Osteocyte (in vitro differentiated cells): Measurements from ENCODE around the gene TMPRSS9. TPM values are rescaled to one million over a fixed set of nuclear protein-coding genes. Genes with fewer than 3 reads are reported as not detected.
A peak's percentile ranks its signal among the peaks of the same experiment; 100 is the strongest.

Experiments
- DNase-seq: peaks from one replicate; pipeline ENCODE4 v3.0.0; 2021; ENCODE audit warnings: mixed read lengths; ENCODE audit not compliant: unreplicated experiment; ENCODE audit errors: extremely low spot score
- H3K27ac Mint-ChIP-seq: one replicate; pipeline ENCODE4 v1.8.0; 2021; ENCODE audit warnings: mild to moderate bottlenecking, mixed read lengths; ENCODE audit not compliant: unreplicated experiment
- H3K27me3 Mint-ChIP-seq: one replicate; pipeline ENCODE4 v1.8.0; 2021; ENCODE audit warnings: mixed read lengths; ENCODE audit not compliant: unreplicated experiment
- H3K36me3 Mint-ChIP-seq: one replicate; pipeline ENCODE4 v1.8.0; 2021; ENCODE audit warnings: mixed read lengths; ENCODE audit not compliant: unreplicated experiment
- H3K4me1 Mint-ChIP-seq: one replicate; pipeline ENCODE4 v1.8.0; 2021; ENCODE audit warnings: mixed read lengths; ENCODE audit not compliant: unreplicated experiment
- H3K4me3 Mint-ChIP-seq: one replicate; pipeline ENCODE4 v1.8.0; 2021; ENCODE audit warnings: mild to moderate bottlenecking, moderate library complexity, mixed read lengths; ENCODE audit not compliant: unreplicated experiment
- H3K9me3 Mint-ChIP-seq: one replicate; pipeline ENCODE4 v1.8.0; 2021; ENCODE audit warnings: mixed read lengths; ENCODE audit not compliant: unreplicated experiment
- total RNA-seq: library from RNA; stranded (reverse); gene quantifications from 2 replicates; pipeline ENCODE4 v1.2.1, GENCODE V29; 2021
- TF ChIP-seq, protein P1 (sequence below): fragments of 200-600 bp; sonication (generic); IDR thresholded peaks from 2 replicates; pipeline ENCODE4 v1.5.0; 2021; ENCODE audit warnings: antibody characterized with exemption, mild to moderate bottlenecking, moderate library complexity

Gene TMPRSS9
- total RNA-seq, 1 donor from 2014 or later: 0.08 TPM

DNA sequence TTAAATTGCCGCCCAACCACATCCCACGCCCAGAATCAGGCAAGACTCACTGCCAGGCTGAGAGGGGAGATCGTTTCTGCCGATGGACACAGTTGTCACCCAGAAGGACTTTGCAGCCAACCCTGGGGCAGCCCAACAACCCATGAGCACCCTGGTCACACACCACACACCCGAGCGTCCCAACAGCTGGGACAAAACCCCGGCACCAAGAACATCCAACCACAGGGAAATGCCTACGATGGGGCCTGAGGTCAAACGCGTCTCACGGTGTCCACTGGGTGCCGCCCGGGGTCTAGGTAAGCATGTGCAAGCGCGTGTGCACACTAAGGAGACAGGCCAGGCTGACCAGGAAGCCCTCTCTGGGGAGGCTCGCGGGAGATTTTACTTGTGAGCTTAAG, 83.7 kb downstream of the TMPRSS9 start:
- no peaks in the 10 kb centered on the region for H3K4me1 Mint-ChIP-seq
- H3K36me3 Mint-ChIP-seq: peaks cover 6% of the 10 kb centered on the region
- H3K27ac Mint-ChIP-seq: no peak overlapping the region
- H3K9me3 Mint-ChIP-seq: no peaks in the 10 kb centered on the region
- H3K27me3 Mint-ChIP-seq: no peaks in the 10 kb centered on the region
- no peak overlapping the region for H3K4me3 Mint-ChIP-seq
- TF ChIP-seq, protein P1, sequence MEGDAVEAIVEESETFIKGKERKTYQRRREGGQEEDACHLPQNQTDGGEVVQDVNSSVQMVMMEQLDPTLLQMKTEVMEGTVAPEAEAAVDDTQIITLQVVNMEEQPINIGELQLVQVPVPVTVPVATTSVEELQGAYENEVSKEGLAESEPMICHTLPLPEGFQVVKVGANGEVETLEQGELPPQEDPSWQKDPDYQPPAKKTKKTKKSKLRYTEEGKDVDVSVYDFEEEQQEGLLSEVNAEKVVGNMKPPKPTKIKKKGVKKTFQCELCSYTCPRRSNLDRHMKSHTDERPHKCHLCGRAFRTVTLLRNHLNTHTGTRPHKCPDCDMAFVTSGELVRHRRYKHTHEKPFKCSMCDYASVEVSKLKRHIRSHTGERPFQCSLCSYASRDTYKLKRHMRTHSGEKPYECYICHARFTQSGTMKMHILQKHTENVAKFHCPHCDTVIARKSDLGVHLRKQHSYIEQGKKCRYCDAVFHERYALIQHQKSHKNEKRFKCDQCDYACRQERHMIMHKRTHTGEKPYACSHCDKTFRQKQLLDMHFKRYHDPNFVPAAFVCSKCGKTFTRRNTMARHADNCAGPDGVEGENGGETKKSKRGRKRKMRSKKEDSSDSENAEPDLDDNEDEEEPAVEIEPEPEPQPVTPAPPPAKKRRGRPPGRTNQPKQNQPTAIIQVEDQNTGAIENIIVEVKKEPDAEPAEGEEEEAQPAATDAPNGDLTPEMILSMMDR: no peak
- DNase-seq: no peak

DNA sequence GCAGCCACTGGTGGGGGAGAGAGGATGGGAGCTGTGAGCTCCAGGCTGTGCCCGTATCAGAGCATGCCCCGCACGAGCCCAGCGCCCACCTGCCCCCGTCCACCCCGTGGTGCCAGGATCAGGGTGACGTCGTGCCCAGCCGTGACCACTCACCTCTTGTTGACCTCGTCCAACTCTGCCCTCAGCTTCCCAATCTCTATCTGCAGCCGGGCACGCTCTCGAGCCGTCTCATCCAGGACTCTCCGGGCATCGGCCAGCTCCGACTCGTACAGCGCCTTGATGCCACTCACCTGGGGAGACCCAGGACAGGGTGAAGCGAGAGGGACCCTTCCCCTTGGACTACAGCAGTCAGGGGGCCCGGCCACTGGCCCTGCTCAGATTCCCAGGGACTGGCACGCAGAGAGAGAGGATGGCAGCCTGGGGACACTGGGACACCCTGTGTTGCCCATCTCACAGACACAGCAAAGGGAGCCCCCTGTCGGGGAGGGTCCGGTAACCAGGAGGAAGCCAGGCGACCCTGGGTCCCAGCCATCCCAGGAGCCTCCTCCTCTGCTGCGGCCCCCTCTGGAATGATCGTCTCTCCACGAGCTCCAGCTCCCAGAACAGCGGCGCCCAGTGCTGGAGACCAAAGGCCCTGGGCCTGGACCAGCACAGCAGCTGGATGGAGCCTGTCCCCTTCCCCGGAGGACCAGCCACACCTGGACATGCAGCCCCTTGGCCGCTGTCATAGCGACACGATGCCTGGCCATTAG, 84.4 kb downstream of the TMPRSS9 start:
- H3K27ac Mint-ChIP-seq: no peak overlapping the region
- no peaks in the 10 kb centered on the region for H3K9me3 Mint-ChIP-seq
- peaks cover 6% of the 10 kb centered on the region for H3K36me3 Mint-ChIP-seq
- no peaks in the 10 kb centered on the region for H3K4me1 Mint-ChIP-seq
- H3K27me3 Mint-ChIP-seq: no peaks in the 10 kb centered on the region
- no peak overlapping the region for H3K4me3 Mint-ChIP-seq
- DNase-seq: peak; percentile 83
- TF ChIP-seq, protein P1: no peak

DNA sequence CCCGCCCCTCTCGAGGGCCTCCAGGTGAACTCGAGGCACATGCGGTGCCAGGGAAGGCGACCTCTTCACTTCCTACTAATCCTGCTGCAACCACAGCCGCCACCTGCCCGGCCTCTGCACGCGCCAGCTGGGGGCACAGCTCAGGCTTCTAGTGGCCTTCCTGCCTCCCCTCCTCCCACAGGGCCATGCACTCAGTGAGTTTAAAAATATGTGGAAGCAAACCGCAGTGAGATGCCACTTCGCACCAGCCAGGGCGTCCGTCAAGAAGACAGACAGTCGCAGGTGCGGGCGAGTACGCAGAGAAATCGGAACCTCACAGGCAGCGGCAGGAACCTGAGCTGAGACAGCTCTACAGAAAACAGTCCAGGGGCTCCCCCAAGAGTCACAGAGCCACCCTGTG, 86.3 kb downstream of the TMPRSS9 start:
- Mint-ChIP-seq H3K27ac (no peak overlapping the region), H3K4me3 (no peak overlapping the region), H3K9me3 (no peaks in the 10 kb centered on the region), H3K36me3 (peaks cover 6% of the 10 kb centered on the region), H3K27me3 (no peaks in the 10 kb centered on the region), H3K4me1 (no peaks in the 10 kb centered on the region)
- TF ChIP-seq, protein P1: no peak
- DNase-seq: no peak

DNA sequence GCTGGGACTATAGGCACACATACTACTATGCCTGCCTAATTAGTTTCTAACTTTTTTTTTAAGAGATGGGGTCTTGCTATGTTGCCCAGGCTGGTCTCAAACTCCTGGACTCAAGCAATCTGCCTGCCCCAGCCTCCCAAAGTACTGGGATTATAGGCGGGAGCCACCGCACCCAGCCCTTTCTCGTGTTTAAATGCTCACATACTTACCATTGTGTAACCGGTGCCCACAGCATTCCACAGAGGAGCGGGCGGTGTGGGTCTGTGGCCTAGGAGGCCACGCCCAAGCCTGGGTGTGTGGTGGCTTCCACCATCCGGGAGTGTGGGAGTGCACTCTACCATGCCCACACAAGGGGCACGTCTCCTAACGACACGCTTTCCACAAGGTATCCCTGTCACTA, 89.0 kb downstream of the TMPRSS9 start:
- no peaks in the 10 kb centered on the region for H3K9me3 Mint-ChIP-seq
- TF ChIP-seq, protein P1: no peak

DNA sequence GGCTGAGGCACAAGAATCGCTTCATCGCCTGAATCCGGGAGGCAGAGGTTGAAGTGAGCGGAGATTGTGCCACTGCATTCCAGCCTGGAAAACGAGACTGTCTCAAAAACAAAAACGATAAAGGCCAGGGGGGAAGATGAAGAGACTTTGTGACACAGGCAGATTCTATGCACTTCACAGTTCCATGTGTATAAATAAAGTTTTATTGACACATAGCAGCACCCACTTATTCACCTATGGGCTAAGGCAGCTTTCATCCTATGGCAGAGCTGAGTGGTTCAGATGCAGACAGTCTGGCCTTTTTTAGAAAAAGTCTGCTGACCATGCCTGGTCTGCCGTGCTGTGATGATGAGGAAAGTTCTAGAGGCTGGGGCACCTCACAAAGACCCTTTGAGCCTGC, 91.1 kb downstream of the TMPRSS9 start:
- no peak for DNase-seq
- Mint-ChIP-seq H3K27me3 (no peaks in the 10 kb centered on the region), H3K4me1 (peaks cover 12% of the 10 kb centered on the region), H3K36me3 (no peaks in the 10 kb centered on the region), H3K9me3 (no peaks in the 10 kb centered on the region), H3K4me3 (no peak overlapping the region), H3K27ac (no peak overlapping the region)
- TF ChIP-seq, protein P1: no peak

More for the DNA sequence above, 89.0 kb downstream of the TMPRSS9 start:
- Mint-ChIP-seq H3K36me3 (peaks cover 3% of the 10 kb centered on the region), H3K4me1 (no peaks in the 10 kb centered on the region), H3K4me3 (no peak overlapping the region), H3K27ac (no peak overlapping the region), H3K27me3 (no peaks in the 10 kb centered on the region)
- DNase-seq: no peak
